HCT116 (cell line): Measurements from ENCODE around the gene MINAR2. TPM values are rescaled to one million over a fixed set of nuclear protein-coding genes. Genes with fewer than 3 reads are reported as not detected.

Source experiments
- ATAC-seq: fragments of 200-7000 bp; cut with Tn5 transposase; 2 replicates; pipeline ENCODE4 v1.9.1; 2020; ENCODE audit warnings: mild to moderate bottlenecking, moderate library complexity
- BruUV-seq: library from RNA; stranded (reverse); fragments of 400-500 nt; replicated peaks from 2 replicates; lab custom pipeline; 2021; lab: Mats Ljungman, UMichigan
- CTCF ChIA-PET: fragments of 300-600 bp; sonication (Branson Sonifier 250); formaldehyde crosslinking; loops from one replicate; lab custom pipeline; 2021; ENCODE audit warnings: antibody characterized with exemption; lab: Charles Lee
- POLR2A ChIA-PET: fragments of 300-600, 350-600 bp; sonication (Branson Sonifier 250); formaldehyde crosslinking; loops from one replicate; lab custom pipeline; 2021; ENCODE audit warnings: antibody characterized with exemption; lab: Charles Lee
- RAD21 ChIA-PET, 2 experiments: fragments of 300-600 bp; sonication (Branson Sonifier 250); formaldehyde crosslinking; loops; one replicate each; lab custom pipeline; 2023; ENCODE audit warnings: low total read pairs in 2 of 2; ENCODE audit not compliant: uncharacterized antibody in 2 of 2, unreplicated experiment in 2 of 2, low non-redundant PET in 1 of 2; lab: Charles Lee
- DNase-seq: peaks from one replicate; pipeline ENCODE4 v3.0.0-alpha.2; 2010; ENCODE audit warnings: low read depth, low spot score
- H2AFZ ChIP-seq: fragments of 200-600 bp; shearing (Covaris generic), sonication (generic); 2 replicates; pipeline ENCODE4 v1.6.1; 2017; ENCODE audit warnings: low read depth, mixed run types, mixed read lengths, antibody characterized with exemption, low read length; ENCODE audit not compliant: poor library complexity, severe bottlenecking
- H3K27ac ChIP-seq: 2 replicates; pipeline ENCODE4 v1.5.1; 2012; ENCODE audit warnings: low read depth, low read length
- H3K27me3 ChIP-seq: fragments of 200-600 bp; sonication (generic); 2 replicates; pipeline ENCODE4 v1.6.1; 2016; ENCODE audit warnings: mixed run types, low read length, mixed read lengths; ENCODE audit not compliant: insufficient read depth
- H3K36me3 ChIP-seq, 2 experiments: fragments of 200-500 bp in 1 of 2; fragments of 200-600 bp in 1 of 2; sonication (Bioruptor generic) in 1 of 2; sonication (generic) in 1 of 2; 2 replicates each; pipeline versions ENCODE4 v1.5.1 to v1.6.1; 2014 to 2016; ENCODE audit warnings: low read length in 2 of 2, inconsistent platforms in 1 of 2, mixed read lengths in 1 of 2, mixed run types in 1 of 2; ENCODE audit not compliant: insufficient read depth in 2 of 2, control insufficient read depth in 1 of 2
- H3K4me1 ChIP-seq, 2 experiments: fragments of 200-600 bp in 1 of 2; sonication (generic) in 1 of 2; 2 replicates each; pipeline versions ENCODE4 v1.5.1 to v1.6.1; 2012 to 2017; ENCODE audit warnings: low read length in 2 of 2, inconsistent platforms in 1 of 2, mild to moderate bottlenecking in 1 of 2, mixed read lengths in 1 of 2, mixed run types in 1 of 2, moderate library complexity in 1 of 2; ENCODE audit not compliant: insufficient read depth in 2 of 2, control insufficient read depth in 1 of 2
- H3K4me2 ChIP-seq: fragments of 200-600 bp; sonication (generic); 2 replicates; pipeline ENCODE4 v1.6.1; 2017; ENCODE audit warnings: mixed run types, low read length, mixed read lengths
- H3K4me3 ChIP-seq, 2 experiments: fragments of 200-600 bp in 1 of 2; sonication (generic) in 1 of 2; replicated peaks in 1 of 2; 2 replicates each; pipeline ENCODE4 v1.5.1; 2011 to 2016; ENCODE audit warnings: low read length in 2 of 2, control low read depth in 1 of 2, low read depth in 1 of 2, mild to moderate bottlenecking in 1 of 2, mixed read lengths in 1 of 2, mixed run types in 1 of 2
- H3K79me2 ChIP-seq: fragments of 200-600 bp; sonication (generic); 2 replicates; pipeline ENCODE4 v1.6.1; 2017; ENCODE audit warnings: mild to moderate bottlenecking, mixed run types, low read length, moderate library complexity, mixed read lengths; ENCODE audit not compliant: insufficient read depth
- H3K9ac ChIP-seq: fragments of 200-600 bp; sonication (generic); 2 replicates; pipeline ENCODE4 v1.6.1; 2016; ENCODE audit warnings: low read length, mixed read lengths
- H3K9me2 ChIP-seq: fragments of 200-600 bp; sonication (generic), shearing (Covaris generic); 2 replicates; pipeline ENCODE4 v1.6.1; 2017; ENCODE audit warnings: mixed run types, mild to moderate bottlenecking, moderate library complexity; ENCODE audit not compliant: insufficient read depth
- H3K9me3 ChIP-seq, 2 experiments: fragments of 200-500 bp in 1 of 2; fragments of 200-600 bp in 1 of 2; sonication (Bioruptor generic) in 1 of 2; sonication (generic) in 1 of 2; 2 replicates each; pipeline ENCODE4 v1.6.1; 2014 to 2017; ENCODE audit warnings: low read length in 2 of 2, mixed read lengths in 2 of 2, inconsistent platforms in 1 of 2, low read depth in 1 of 2, mild to moderate bottlenecking in 1 of 2, mixed run types in 1 of 2, moderate library complexity in 1 of 2; ENCODE audit not compliant: control insufficient read depth in 1 of 2, insufficient read depth in 1 of 2
- H4K20me1 ChIP-seq: fragments of 200-600 bp; sonication (generic), shearing (Covaris generic); 2 replicates; pipeline ENCODE4 v1.6.1; 2017; ENCODE audit warnings: mixed run types, mild to moderate bottlenecking, moderate library complexity; ENCODE audit not compliant: insufficient read depth
- MAX ChIP-seq: IDR thresholded peaks from 2 replicates; pipeline ENCODE4 v1.6.1; 2012
- REST ChIP-seq: IDR thresholded peaks from 2 replicates; pipeline ENCODE4 v1.6.1; 2012; ENCODE audit warnings: low read depth
- SRF ChIP-seq: IDR thresholded peaks from 2 replicates; pipeline ENCODE4 v1.6.1; 2012; ENCODE audit warnings: low read depth
- YY1 ChIP-seq: IDR thresholded peaks from 2 replicates; pipeline ENCODE4 v1.6.1; 2011; ENCODE audit warnings: low read length, low read depth, moderate library complexity, mild to moderate bottlenecking; ENCODE audit not compliant: insufficient replicate concordance; ENCODE audit errors: extremely low read depth
- ZFX ChIP-seq: fragments of 450-650 bp; IDR thresholded peaks from 2 replicates; pipeline ENCODE4 v1.6.1; 2017
- intact Hi-C: fragments of 100-400 bp; cut with micrococcal nuclease; formaldehyde crosslinking; loops from 2 replicates; pipeline ENCODE4 v1.10.0; 2022
- total RNA-seq: library from RNA; stranded (reverse); gene quantifications from one replicate; pipeline ENCODE4 v1.2.1, GENCODE V29; 2021; ENCODE audit not compliant: unreplicated experiment

Gene MINAR2
- total RNA-seq, 1 experiment from 2014 or later = not detected

GRCh38 chr5:129770024-129770820, 22.3 kb downstream of the MINAR2 start:
- H3K79me2 ChIP-seq = no peaks in the 10 kb centered on the region
- H3K27me3 ChIP-seq = no peaks in the 10 kb centered on the region
- intact Hi-C loops = loop anchor here (2.0 to 10.0 kb wide), 2 partner anchors 373 to 955 kb away; no protein-coding TSS in a partner anchor
- ChIA-PET CTCF (interaction anchor here (0.8 to 6.4 kb wide), 5 partner anchors 83 to 1339 kb away, joined by 3 to 208 read pairs (median 7); no protein-coding TSS in a partner anchor), RAD21 (no interaction called here), POLR2A (no interaction called here)
- no peaks in the 10 kb centered on the region for H3K9me2 ChIP-seq
- no peak for TF ChIP-seq SRF
- TF ChIP-seq ZFX = no peak
- no peak for TF ChIP-seq MAX
- no peak for TF ChIP-seq YY1
- no peak for TF ChIP-seq REST
- H2AFZ ChIP-seq = no peak overlapping the region
- no peaks in the 10 kb centered on the region for H3K36me3 ChIP-seq
- no TSS peak for BruUV-seq
- H3K4me1 ChIP-seq = no peaks in the 10 kb centered on the region; a peak in 1 of 4 replicates
- no peak overlapping the region for H3K4me3 ChIP-seq
- no peaks in the 10 kb centered on the region for H4K20me1 ChIP-seq
- no peak overlapping the region for H3K4me2 ChIP-seq
- ATAC-seq = no peak
- no peak overlapping the region for H3K9ac ChIP-seq
- no peak overlapping the region for H3K27ac ChIP-seq
- DNase-seq = no peak
- H3K9me3 ChIP-seq = no peaks in the 10 kb centered on the region
